Body of pancreas (tissue), 4 donors: ENCODE measurements around the gene SLC35F6. TPM values are rescaled to one million over a fixed set of nuclear protein-coding genes. Genes with fewer than 3 reads are reported as not detected.
"Not testable (repeated sequence)": the region's sequence is repeated elsewhere in the genome, so short reads cannot be mapped to it uniquely, and the experiment has no call there.

Experiments
- ATAC-seq: fragments of 150-250 bp; one replicate; pipeline ENCODE4 v1.9.1; 2016
- DNase-seq, 4 donors: peaks; one replicate each; pipeline ENCODE4 v3.0.0-alpha.2; 2019
- H3K27ac ChIP-seq, 4 donors: fragments of 200-600 bp; sonication (generic); 1 replicate in 3 of 4; 2 replicates in 1 of 4; pipeline versions ENCODE4 v1.5.1 to v1.6.1; 2016 to 2019; ENCODE audit warnings: mild to moderate bottlenecking in 1 of 4, mixed read lengths in 1 of 4, moderate library complexity in 1 of 4
- H3K27me3 ChIP-seq, 2 donors: fragments of 200-600 bp; sonication (generic); one replicate each; pipeline ENCODE4 v1.6.0; 2016; ENCODE audit warnings: mild to moderate bottlenecking in 1 of 2
- H3K36me3 ChIP-seq, 2 donors: fragments of 200-600 bp; sonication (generic); replicated peaks in 1 of 2; 2 replicates each; pipeline ENCODE4 v1.5.1; 2016; ENCODE audit warnings: low read depth in 2 of 2; ENCODE audit not compliant: insufficient read depth in 1 of 2
- H3K4me1 ChIP-seq: fragments of 200-600 bp; sonication (generic); one replicate; pipeline ENCODE4 v1.6.0; 2016
- H3K4me3 ChIP-seq, 2 donors: fragments of 200-600 bp; sonication (generic); 1 replicate in 1 of 2; 2 replicates in 1 of 2; pipeline ENCODE4 v1.5.1; 2016 to 2019
- H3K9me3 ChIP-seq, 3 donors: fragments of 200-600 bp; sonication (generic); 1 replicate in 2 of 3; 2 replicates in 1 of 3; pipeline ENCODE4 v1.5.1; 2016
- POLR2A ChIP-seq, 3 donors: fragments of 450-650 bp; IDR thresholded peaks; one replicate each; pipeline ENCODE4 v1.6.1; 2016; ENCODE audit warnings: antibody characterized with exemption in 3 of 3, mild to moderate bottlenecking in 2 of 3
- WGBS, 2 donors: methylation state at CpG; one replicate each; pipeline ENCODE4 v1.1.5; 2017; 5-methylcytosine and 5-hydroxymethylcytosine counted together
- intact Hi-C: fragments of 100-400 bp; cut with DNase I; formaldehyde crosslinking; loops from one replicate; pipeline ENCODE4 v1.15.1; 2023
- total RNA-seq, 2 donors: library from RNA; depleted of rRNA; stranded (reverse); fragments of >200 nt; gene quantifications; one replicate each; pipeline ENCODE4 v1.1.0, GENCODE V29; 2016
- TF ChIP-seq, protein P1 (sequence below), 7 experiments: fragments of 450-650 bp in 4 of 7; fragments of 200-600 bp in 3 of 7; sonication (generic) in 3 of 7; IDR thresholded peaks; one replicate each; pipeline ENCODE4 v1.5.1; 2016 to 2019; ENCODE audit warnings: antibody characterized with exemption in 7 of 7

SLC35F6 gene
- total RNA-seq, 2 donors from 2014 or later: 17.8 to 21.8 TPM

DNA sequence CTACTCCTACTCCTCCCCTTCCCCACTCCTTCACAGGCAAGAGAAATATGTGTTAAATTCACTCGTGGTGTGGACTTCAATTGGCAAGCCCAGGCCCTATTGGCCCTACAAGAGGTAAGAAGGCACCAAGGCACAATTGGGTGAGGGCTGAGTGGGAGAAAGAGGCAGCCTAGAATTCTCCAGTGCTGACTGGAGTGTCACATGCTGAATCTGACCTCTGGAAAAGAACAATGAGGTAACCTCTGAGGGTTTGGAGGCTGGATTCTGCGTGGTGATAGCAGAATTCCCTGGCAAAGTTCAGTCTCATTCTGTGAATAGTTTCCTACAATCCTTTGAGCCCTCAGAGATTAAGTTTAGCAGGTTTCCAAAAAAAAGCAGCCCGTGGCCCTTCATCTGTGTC, 28.6 kb downstream of the SLC35F6 start:
- no peaks in the 10 kb centered on the region for H3K4me1 ChIP-seq
- intact Hi-C loops: no loop called here
- H3K36me3 ChIP-seq: no peaks in the 10 kb centered on the region
- no peaks in the 10 kb centered on the region for H3K9me3 ChIP-seq
- no peak for DNase-seq
- ATAC-seq: no peak
- H3K4me3 ChIP-seq: no peak overlapping the region
- WGBS, 2 donors: 75 to 89% methylated on average over 3 of the region's 3 CpGs
- no peak overlapping the region for H3K27ac ChIP-seq
- no peak for TF ChIP-seq POLR2A (IDR thresholded peaks at IDR 0.05)
- TF ChIP-seq, protein P1, sequence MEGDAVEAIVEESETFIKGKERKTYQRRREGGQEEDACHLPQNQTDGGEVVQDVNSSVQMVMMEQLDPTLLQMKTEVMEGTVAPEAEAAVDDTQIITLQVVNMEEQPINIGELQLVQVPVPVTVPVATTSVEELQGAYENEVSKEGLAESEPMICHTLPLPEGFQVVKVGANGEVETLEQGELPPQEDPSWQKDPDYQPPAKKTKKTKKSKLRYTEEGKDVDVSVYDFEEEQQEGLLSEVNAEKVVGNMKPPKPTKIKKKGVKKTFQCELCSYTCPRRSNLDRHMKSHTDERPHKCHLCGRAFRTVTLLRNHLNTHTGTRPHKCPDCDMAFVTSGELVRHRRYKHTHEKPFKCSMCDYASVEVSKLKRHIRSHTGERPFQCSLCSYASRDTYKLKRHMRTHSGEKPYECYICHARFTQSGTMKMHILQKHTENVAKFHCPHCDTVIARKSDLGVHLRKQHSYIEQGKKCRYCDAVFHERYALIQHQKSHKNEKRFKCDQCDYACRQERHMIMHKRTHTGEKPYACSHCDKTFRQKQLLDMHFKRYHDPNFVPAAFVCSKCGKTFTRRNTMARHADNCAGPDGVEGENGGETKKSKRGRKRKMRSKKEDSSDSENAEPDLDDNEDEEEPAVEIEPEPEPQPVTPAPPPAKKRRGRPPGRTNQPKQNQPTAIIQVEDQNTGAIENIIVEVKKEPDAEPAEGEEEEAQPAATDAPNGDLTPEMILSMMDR (IDR thresholded peaks at IDR 0.05): no peak
- H3K27me3 ChIP-seq: no peaks in the 10 kb centered on the region

DNA sequence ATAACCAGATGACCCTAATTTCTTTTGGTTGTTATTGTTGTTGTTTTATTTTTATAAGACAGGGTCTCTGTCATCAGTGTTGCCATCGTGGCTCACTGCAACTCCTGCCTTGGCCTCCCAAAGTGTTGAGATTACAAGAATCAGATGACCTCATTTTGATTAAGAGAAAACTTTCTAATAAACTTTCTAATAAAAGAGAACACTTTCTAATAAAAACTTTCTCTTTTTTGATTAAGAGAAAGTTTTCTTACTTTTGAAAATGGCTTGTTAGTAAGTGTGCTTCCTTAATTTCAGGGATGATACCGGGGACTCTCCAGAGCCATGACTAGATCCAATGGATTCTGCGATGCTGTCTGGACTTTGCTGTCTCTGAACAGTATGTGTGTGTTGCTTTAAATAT, 29.4 kb downstream of the SLC35F6 start:
- Histone ChIP-seq H3K4me1 (no peaks in the 10 kb centered on the region), H3K9me3 (no peaks in the 10 kb centered on the region), H3K4me3 (no peak overlapping the region), H3K36me3 (no peaks in the 10 kb centered on the region), H3K27ac (no peak overlapping the region), H3K27me3 (no peaks in the 10 kb centered on the region)
- intact Hi-C loops: no loop called here
- WGBS, 2 donors: 93 to 94% methylated on average over 3 of the region's 3 CpGs
- DNase-seq (no peak), ATAC-seq (no peak)
- TF ChIP-seq, protein P1 (IDR thresholded peaks at IDR 0.05): no peak
- no peak for TF ChIP-seq POLR2A (IDR thresholded peaks at IDR 0.05)

DNA sequence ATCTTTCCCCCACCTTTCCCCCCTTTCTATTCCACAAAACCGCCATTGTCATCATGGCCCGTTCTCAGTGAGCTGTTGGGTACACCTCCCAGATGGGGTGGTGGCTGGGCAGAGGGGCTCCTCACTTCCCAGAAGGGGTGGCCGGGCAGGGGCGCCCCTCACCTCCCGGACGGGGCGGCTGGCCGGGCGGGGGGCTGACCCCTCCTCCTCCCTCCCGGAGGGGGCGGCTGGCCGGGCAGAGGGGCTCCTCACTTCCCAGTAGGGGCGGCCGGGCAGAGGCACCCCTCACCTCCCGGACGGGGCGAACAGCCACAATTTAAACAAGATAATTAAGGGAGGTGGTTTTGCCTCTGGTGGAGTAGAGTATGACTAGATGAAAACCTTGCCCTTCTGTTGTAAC, 31.1 kb downstream of the SLC35F6 start:
- H3K27ac ChIP-seq, H3K4me3 ChIP-seq, H3K36me3 ChIP-seq, DNase-seq, H3K4me1 ChIP-seq, ATAC-seq, H3K27me3 ChIP-seq, intact Hi-C loops, H3K9me3 ChIP-seq: not testable (repeated sequence)
- WGBS, 2 donors: 87 to 95% methylated on average over 9 to 13 of the region's 17 CpGs

DNA sequence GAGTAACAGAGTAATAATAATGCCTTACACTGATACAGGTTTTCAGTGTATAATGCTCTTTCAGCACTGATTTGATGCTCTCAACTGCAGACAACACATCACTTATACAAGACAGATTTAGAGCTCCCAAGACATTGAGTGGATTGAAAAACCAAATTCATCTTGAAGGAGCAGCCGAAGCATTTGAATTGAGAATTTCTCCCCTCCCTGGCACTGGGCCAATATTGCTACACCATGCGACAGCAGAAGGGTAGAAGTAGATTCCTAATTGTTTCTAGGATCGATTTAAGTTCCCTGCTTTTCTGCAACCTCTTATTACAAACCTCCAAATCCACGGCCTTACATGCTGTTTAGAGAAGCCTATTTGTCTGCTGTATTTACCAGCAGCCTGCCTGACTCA, 37.2 kb downstream of the SLC35F6 start:
- WGBS, 2 donors: 68 to 79% methylated on average over 4 of the region's 4 CpGs
- DNase-seq (no peak), ATAC-seq (no peak)
- Histone ChIP-seq H3K36me3 (no peaks in the 10 kb centered on the region), H3K27ac (no peak overlapping the region), H3K4me3 (no peak overlapping the region), H3K9me3 (no peaks in the 10 kb centered on the region), H3K27me3 (no peaks in the 10 kb centered on the region), H3K4me1 (no peaks in the 10 kb centered on the region)
- TF ChIP-seq, protein P1 (IDR thresholded peaks at IDR 0.05): no peak
- TF ChIP-seq POLR2A (IDR thresholded peaks at IDR 0.05): no peak
- intact Hi-C loops: no loop called here

DNA sequence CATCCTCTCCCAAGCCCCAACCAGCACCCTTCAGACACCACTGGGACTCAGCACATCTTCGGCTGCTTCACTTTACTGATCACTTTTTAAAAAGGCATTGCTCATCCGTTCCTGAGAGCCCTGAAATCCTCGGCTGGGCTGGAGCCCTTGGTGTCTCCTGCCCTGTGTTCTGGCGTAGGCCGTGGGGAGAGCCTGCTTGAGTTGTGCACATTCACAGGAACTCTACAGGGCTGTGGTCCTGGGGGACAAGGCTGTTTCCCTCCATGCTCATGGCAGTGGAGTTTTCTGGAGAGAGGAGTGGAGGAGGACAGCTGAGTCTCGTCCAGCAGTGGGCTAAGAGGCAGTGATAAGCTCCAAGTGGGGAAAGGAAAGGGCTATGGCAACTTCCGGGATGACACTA, 37.7 kb downstream of the SLC35F6 start:
- WGBS, 2 donors: 91 to 97% methylated on average over 7 of the region's 7 CpGs
- Histone ChIP-seq H3K4me3 (no peak overlapping the region), H3K27ac (no peak overlapping the region), H3K4me1 (no peaks in the 10 kb centered on the region), H3K9me3 (no peaks in the 10 kb centered on the region), H3K36me3 (no peaks in the 10 kb centered on the region), H3K27me3 (no peaks in the 10 kb centered on the region)
- no peak for TF ChIP-seq POLR2A (IDR thresholded peaks at IDR 0.05)
- TF ChIP-seq, protein P1 (IDR thresholded peaks at IDR 0.05): no peak
- intact Hi-C loops: no loop called here
- no peak for ATAC-seq
- no peak for DNase-seq
